H1 (cell line): ENCODE data around the gene LRCH2. TPM values are rescaled to one million over a fixed set of nuclear protein-coding genes. Genes with fewer than 3 reads are reported as not detected.

Experiments used
- CTCF ChIP-seq, 3 experiments: IDR thresholded peaks; 1 replicate in 2 of 3; 2 replicates in 1 of 3; pipeline versions ENCODE4 v1.5.1 to v1.6.1; 2011; ENCODE audit warnings: low read length in 3 of 3, mild to moderate bottlenecking in 3 of 3, inconsistent platforms in 2 of 3, low read depth in 1 of 3, moderate library complexity in 1 of 3; ENCODE audit not compliant: insufficient read depth in 1 of 3; ENCODE audit errors: control extremely low read depth in 1 of 3
- EP300 ChIP-seq, 2 experiments: IDR thresholded peaks; 1 replicate in 1 of 2; 2 replicates in 1 of 2; pipeline ENCODE4 v1.6.1; 2011 to 2012; ENCODE audit warnings: low read depth in 2 of 2, low read length in 2 of 2, mild to moderate bottlenecking in 2 of 2, borderline replicate concordance in 1 of 2, inconsistent platforms in 1 of 2, moderate library complexity in 1 of 2
- FOSL1 ChIP-seq: IDR thresholded peaks from 2 replicates; pipeline ENCODE4 v1.6.1; 2011; ENCODE audit warnings: mild to moderate bottlenecking, low read depth, low read length, moderate library complexity; ENCODE audit not compliant: insufficient read depth
- polyA plus RNA-seq, 7 experiments: library from polyadenylated mRNA; depleted of rRNA in 3 of 7; stranded (reverse) in 5 of 7; unstranded in 2 of 7; fragments of >200 nt in 5 of 7; fragments of 200-250 nt in 2 of 7; gene quantifications; 1 replicate in 5 of 7; 2 replicates in 1 of 7; 4 replicates in 1 of 7; pipeline versions ENCODE4 v1.2.1 to v1.2.3, GENCODE V29; 2011 to 2013; ENCODE audit warnings: missing spikeins in 2 of 7, mixed read lengths in 2 of 7
- total RNA-seq: library from RNA; stranded (reverse); fragmentation: NEBNext Ultra II Directional; extraction: Animal tissue kit (Norgen Biotek cat#: 25700); gene quantifications from 2 replicates; pipeline ENCODE4 v1.2.1, GENCODE V29; 2021

The LRCH2 gene
- total and polyA plus RNA-seq, 2 of the 8 experiments (the other 6 are each of a cell fraction or from before 2014, with no cell fraction given): 1.5 to 5.5 TPM

DNA sequence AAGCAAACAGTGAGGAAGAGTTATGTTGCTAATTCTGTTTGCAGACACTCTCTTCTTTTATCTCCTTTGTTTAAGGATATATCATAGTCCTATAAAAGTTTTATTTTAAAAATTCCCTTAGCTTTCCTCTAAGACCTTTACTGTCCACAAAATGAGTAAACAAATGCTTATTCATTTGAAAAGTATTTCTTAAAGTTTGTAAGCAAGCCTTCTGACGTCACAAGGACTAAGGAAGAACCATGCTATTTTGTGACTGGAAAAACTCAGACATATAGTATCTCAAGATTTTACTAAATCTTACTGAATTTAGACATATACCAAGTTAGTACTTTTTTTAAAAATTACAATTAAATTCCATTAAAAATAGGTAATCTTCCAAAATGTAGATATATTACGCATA, 49.9 kb downstream of the LRCH2 start (continued):
- TF ChIP-seq CTCF (IDR thresholded peaks at IDR 0.05; ENCODE audit: control extremely low read depth in 1 of 3, insufficient read depth in 1 of 3, low read depth in 1 of 3, low read length in 3 of 3): no peak
- TF ChIP-seq FOSL1: no peak
- no peak for TF ChIP-seq EP300 (IDR thresholded peaks at IDR 0.05; ENCODE audit: borderline replicate concordance in 1 of 2, low read depth in 2 of 2, low read length in 2 of 2)
